Progenitor cell of endocrine pancreas (in vitro differentiated cells): ENCODE data around the gene GOLPH3L. TPM values are rescaled to one million over a fixed set of nuclear protein-coding genes. Genes with fewer than 3 reads are reported as not detected.

Experiments used
- DNase-seq: peaks from one replicate; pipeline ENCODE4 v3.0.0; 2021; ENCODE audit warnings: low spot score; ENCODE audit not compliant: unreplicated experiment
- H3K27ac Mint-ChIP-seq: 2 replicates; pipeline ENCODE4 v1.8.0; 2021; ENCODE audit warnings: mild to moderate bottlenecking, moderate library complexity, mixed read lengths
- H3K27me3 Mint-ChIP-seq: 2 replicates; pipeline ENCODE4 v1.8.0; 2021; ENCODE audit warnings: mixed read lengths
- H3K36me3 Mint-ChIP-seq: 2 replicates; pipeline ENCODE4 v1.8.0; 2022; ENCODE audit warnings: mixed read lengths; ENCODE audit not compliant: insufficient read depth
- H3K4me1 Mint-ChIP-seq: 2 replicates; pipeline ENCODE4 v1.8.0; 2021; ENCODE audit warnings: low read depth, mixed read lengths
- H3K4me3 Mint-ChIP-seq: 2 replicates; pipeline ENCODE4 v1.8.0; 2021; ENCODE audit warnings: low read depth, mild to moderate bottlenecking, moderate library complexity, mixed read lengths
- H3K9me3 Mint-ChIP-seq: 2 replicates; pipeline ENCODE4 v1.8.0; 2021; ENCODE audit warnings: low read depth, mixed read lengths
- CTCF ChIP-seq: fragments of 200-600 bp; sonication (generic); IDR thresholded peaks from one replicate; pipeline ENCODE4 v1.5.0; 2021; ENCODE audit warnings: antibody characterized with exemption, mild to moderate bottlenecking; ENCODE audit not compliant: unreplicated experiment
- total RNA-seq: library from RNA; stranded (reverse); gene quantifications from 2 replicates; pipeline ENCODE4 v1.2.1, GENCODE V29; 2021

GOLPH3L gene
- total RNA-seq, 1 donor from 2014 or later = 31.9 TPM

- no peaks in the 10 kb centered on the region for H3K27me3 Mint-ChIP-seq
- no peaks in the 10 kb centered on the region for H3K9me3 Mint-ChIP-seq
- no peak for TF ChIP-seq CTCF
- no peak overlapping the region for H3K4me3 Mint-ChIP-seq
- peaks cover 11% of the 10 kb centered on the region for H3K36me3 Mint-ChIP-seq
- no peak for DNase-seq
- H3K4me1 Mint-ChIP-seq = no peaks in the 10 kb centered on the region
- H3K27ac Mint-ChIP-seq = no peak overlapping the region
These were observed 13.0 kb downstream of the GOLPH3L start for GRCh38 chr1:150683914-150684313.

GRCh38 chr1:150678988-150679387, 18.0 kb downstream of the GOLPH3L start:
- Mint-ChIP-seq H3K4me1 (no peaks in the 10 kb centered on the region), H3K27me3 (no peaks in the 10 kb centered on the region), H3K27ac (no peak overlapping the region), H3K4me3 (no peak overlapping the region), H3K36me3 (peaks cover 10% of the 10 kb centered on the region), H3K9me3 (no peaks in the 10 kb centered on the region)
- no peak for TF ChIP-seq CTCF
- no peak for DNase-seq

GRCh38 chr1:150674881-150675280, 22.1 kb downstream of the GOLPH3L start:
- no peak for TF ChIP-seq CTCF
- no peaks in the 10 kb centered on the region for H3K27me3 Mint-ChIP-seq
- H3K4me3 Mint-ChIP-seq = no peak overlapping the region
- H3K36me3 Mint-ChIP-seq = peaks cover 8% of the 10 kb centered on the region
- H3K27ac Mint-ChIP-seq = no peak overlapping the region
- no peaks in the 10 kb centered on the region for H3K9me3 Mint-ChIP-seq
- DNase-seq = no peak
- H3K4me1 Mint-ChIP-seq = no peaks in the 10 kb centered on the region

GRCh38 chr1:150663321-150663720, 33.6 kb downstream of the GOLPH3L start:
- H3K4me1 Mint-ChIP-seq = peaks cover 3% of the 10 kb centered on the region
- peaks cover 4% of the 10 kb centered on the region for H3K9me3 Mint-ChIP-seq
- TF ChIP-seq CTCF = no peak
- peaks cover 40% of the 10 kb centered on the region for H3K36me3 Mint-ChIP-seq
- H3K27ac Mint-ChIP-seq = no peak overlapping the region
- DNase-seq = no peak
- no peaks in the 10 kb centered on the region for H3K27me3 Mint-ChIP-seq
- no peak overlapping the region for H3K4me3 Mint-ChIP-seq

- no peak for DNase-seq
- Mint-ChIP-seq H3K9me3 (peaks cover 1% of the 10 kb centered on the region), H3K4me1 (peaks cover 1% of the 10 kb centered on the region), H3K27ac (no peak overlapping the region), H3K4me3 (no peak overlapping the region), H3K36me3 (peaks cover 39% of the 10 kb centered on the region), H3K27me3 (no peaks in the 10 kb centered on the region)
- TF ChIP-seq CTCF = no peak
These were observed 34.1 kb downstream of the GOLPH3L start for GRCh38 chr1:150662811-150663210.
